WI38 (cell line): ENCODE results near the gene MAD2L1.

Experiments
- H3K4me3 ChIP-seq: 2 replicates; pipeline ENCODE4 v1.5.1; 2011; ENCODE audit warnings: low read depth, mild to moderate bottlenecking, control low read depth, low read length
- CTCF ChIP-seq: IDR thresholded peaks from 2 replicates; pipeline ENCODE4 v1.5.1; 2012; ENCODE audit warnings: low read depth, mild to moderate bottlenecking, control low read depth, low read length

The MAD2L1 gene

GRCh38 chr4:120059036-120059435 is 7.6 kb downstream of the MAD2L1 start:
- TF ChIP-seq CTCF, result no peak
- H3K4me3 ChIP-seq, result no peak overlapping the region

GRCh38 chr4:120057416-120057815 is 9.2 kb downstream of the MAD2L1 start:
- no peak overlapping the region for H3K4me3 ChIP-seq
- TF ChIP-seq CTCF, result no peak

GRCh38 chr4:120056246-120056645 is 10.4 kb downstream of the MAD2L1 start:
- TF ChIP-seq CTCF, result no peak; the same call in 1 of the 2 replicates
- H3K4me3 ChIP-seq, result no peak overlapping the region

GRCh38 chr4:120055795-120056194 is 10.9 kb downstream of the MAD2L1 start:
- no peak for TF ChIP-seq CTCF
- H3K4me3 ChIP-seq, result no peak overlapping the region

- H3K4me3 ChIP-seq, result no peak overlapping the region
- TF ChIP-seq CTCF, result no peak
Measured at GRCh38 chr4:120055162-120055561, 11.5 kb downstream of the MAD2L1 start.

GRCh38 chr4:120053911-120054310 is 12.7 kb downstream of the MAD2L1 start:
- H3K4me3 ChIP-seq, result no peak overlapping the region
- TF ChIP-seq CTCF, result no peak

GRCh38 chr4:120052856-120053255 is 13.8 kb downstream of the MAD2L1 start:
- no peak for TF ChIP-seq CTCF
- no peak overlapping the region for H3K4me3 ChIP-seq
